BLaER1 treated with 17β-estradiol and CSF1 and Interleukin-3, amounts not matched to agents 10 nM and 100 nM (cell line): Measurements from ENCODE around the gene NPSR1.
"Not testable (repeated sequence)": the region's sequence is repeated elsewhere in the genome, so short reads cannot be mapped to it uniquely, and the experiment has no call there.

Experiments used
- H3K27ac ChIP-seq, 11 experiments: shearing (Covaris generic); formaldehyde crosslinking; 2 replicates each; pipeline ENCODE4 v1.8.1; 2022
- H3K27me3 ChIP-seq, 11 experiments: shearing (Covaris generic); formaldehyde crosslinking; 2 replicates each; pipeline ENCODE4 v1.8.1; 2022
- H3K36me3 ChIP-seq, 11 experiments: shearing (Covaris generic); formaldehyde crosslinking; 2 replicates each; pipeline ENCODE4 v1.8.1; 2022
- H3K4me1 ChIP-seq, 10 experiments: shearing (Covaris generic); formaldehyde crosslinking; 2 replicates each; pipeline ENCODE4 v1.8.1; 2022
- H3K4me2 ChIP-seq, 11 experiments: shearing (Covaris generic); formaldehyde crosslinking; 2 replicates each; pipeline ENCODE4 v1.8.1; 2022
- H3K4me3 ChIP-seq, 10 experiments: shearing (Covaris generic); formaldehyde crosslinking; 2 replicates each; pipeline ENCODE4 v1.8.1; 2022
- H3K9ac ChIP-seq, 11 experiments: shearing (Covaris generic); formaldehyde crosslinking; 2 replicates each; pipeline ENCODE4 v1.8.1; 2022
- H3K9me3 ChIP-seq, 11 experiments: shearing (Covaris generic); formaldehyde crosslinking; replicated peaks in 1 of 11; 2 replicates each; pipeline ENCODE4 v1.8.1; 2022
- H4K20me1 ChIP-seq, 11 experiments: shearing (Covaris generic); formaldehyde crosslinking; 2 replicates each; pipeline ENCODE4 v1.8.1; 2022
- Cebpa-rat ChIP-seq, 11 experiments: shearing (Covaris generic); IDR thresholded peaks; 2 replicates each; pipeline ENCODE4 v1.8.1; 2022

The NPSR1 gene, protein sequence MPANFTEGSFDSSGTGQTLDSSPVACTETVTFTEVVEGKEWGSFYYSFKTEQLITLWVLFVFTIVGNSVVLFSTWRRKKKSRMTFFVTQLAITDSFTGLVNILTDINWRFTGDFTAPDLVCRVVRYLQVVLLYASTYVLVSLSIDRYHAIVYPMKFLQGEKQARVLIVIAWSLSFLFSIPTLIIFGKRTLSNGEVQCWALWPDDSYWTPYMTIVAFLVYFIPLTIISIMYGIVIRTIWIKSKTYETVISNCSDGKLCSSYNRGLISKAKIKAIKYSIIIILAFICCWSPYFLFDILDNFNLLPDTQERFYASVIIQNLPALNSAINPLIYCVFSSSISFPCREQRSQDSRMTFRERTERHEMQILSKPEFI

GRCh38 chr7:34657632-34658268 is at the start of gene NPSR1:
TSS of gene NPSR1 (plus strand) at chr7:34658218. CDS start at chr7:34658413, 195 bp downstream.
- Histone ChIP-seq H3K9ac (no peak within 1 kb of the TSS), H3K27ac (no peak within 1 kb of the TSS), H3K9me3 (no peaks in the 10 kb centered on the region), H3K36me3 (no peaks in the 10 kb centered on the region), H3K4me1 (no peaks in the 10 kb centered on the region), H3K4me3 (no peak within 1 kb of the TSS), H4K20me1 (no peaks in the 10 kb centered on the region), H3K4me2 (no peak within 1 kb of the TSS), H3K27me3 (no peaks in the 10 kb centered on the region)
- TF ChIP-seq Cebpa-rat (IDR thresholded peaks at IDR 0.05), result no peak

- no peaks in the 10 kb centered on the region for H3K9me3 ChIP-seq
- H4K20me1 ChIP-seq, result no peaks in the 10 kb centered on the region
- no peak overlapping the region for H3K4me3 ChIP-seq
- no peaks in the 10 kb centered on the region for H3K36me3 ChIP-seq
- H3K27me3 ChIP-seq, result no peaks in the 10 kb centered on the region
- H3K27ac ChIP-seq, result no peak overlapping the region
- no peaks in the 10 kb centered on the region for H3K4me1 ChIP-seq
- TF ChIP-seq Cebpa-rat (IDR thresholded peaks at IDR 0.05), result no peak
- no peak overlapping the region for H3K9ac ChIP-seq
- no peak overlapping the region for H3K4me2 ChIP-seq
Measured at GRCh38 chr7:34612661-34613060, 45.4 kb upstream of the NPSR1 start.

GRCh38 chr7:34620425-34620824 is 37.6 kb upstream of the NPSR1 start:
- Histone ChIP-seq H3K9ac (no peak overlapping the region), H3K4me2 (no peak overlapping the region), H3K4me3 (no peak overlapping the region), H4K20me1 (no peaks in the 10 kb centered on the region), H3K36me3 (no peaks in the 10 kb centered on the region), H3K4me1 (no peaks in the 10 kb centered on the region), H3K9me3 (no peaks in the 10 kb centered on the region), H3K27ac (no peak overlapping the region), H3K27me3 (no peaks in the 10 kb centered on the region)
- no peak for TF ChIP-seq Cebpa-rat (IDR thresholded peaks at IDR 0.05)

- Histone ChIP-seq H3K4me1 (no peaks in the 10 kb centered on the region), H4K20me1 (no peaks in the 10 kb centered on the region), H3K27me3 (no peaks in the 10 kb centered on the region), H3K36me3 (no peaks in the 10 kb centered on the region), H3K27ac (no peak overlapping the region), H3K4me2 (no peak overlapping the region), H3K9me3 (no peaks in the 10 kb centered on the region), H3K9ac (no peak overlapping the region), H3K4me3 (no peak overlapping the region)
- TF ChIP-seq Cebpa-rat (IDR thresholded peaks at IDR 0.05), result no peak
Measured at GRCh38 chr7:34622182-34622581, 35.8 kb upstream of the NPSR1 start.

DNA sequence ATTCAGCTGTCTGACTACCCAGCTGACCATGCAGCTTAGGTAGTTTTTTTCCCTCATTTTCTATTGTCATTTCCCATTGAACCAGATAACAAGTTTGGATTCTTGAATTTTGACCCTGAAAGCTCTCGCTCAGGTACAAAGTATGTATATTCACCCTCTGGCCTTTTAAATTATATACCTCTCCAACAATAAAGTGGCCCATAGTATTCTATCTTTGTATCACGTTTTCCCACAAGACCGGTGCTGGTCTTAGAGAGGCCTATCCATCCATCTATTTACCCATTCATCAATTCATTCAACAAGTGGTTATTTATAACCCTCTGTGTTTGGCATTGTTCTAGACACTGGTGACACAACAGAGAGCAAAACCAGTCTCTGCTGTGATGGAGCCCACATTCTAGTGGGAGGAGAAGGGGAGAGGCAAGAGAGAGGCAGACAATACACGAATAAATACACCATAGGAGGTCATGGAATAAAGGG is 35.2 kb upstream of the NPSR1 start:
- H3K9me3 ChIP-seq, result no peaks in the 10 kb centered on the region
- no peaks in the 10 kb centered on the region for H4K20me1 ChIP-seq
- H3K4me3 ChIP-seq, result no peak overlapping the region
- no peak overlapping the region for H3K9ac ChIP-seq
- H3K27me3 ChIP-seq, result no peaks in the 10 kb centered on the region
- no peaks in the 10 kb centered on the region for H3K4me1 ChIP-seq
- TF ChIP-seq Cebpa-rat (IDR thresholded peaks at IDR 0.05), result no peak
- no peak overlapping the region for H3K27ac ChIP-seq
- no peaks in the 10 kb centered on the region for H3K36me3 ChIP-seq
- H3K4me2 ChIP-seq, result no peak overlapping the region

DNA sequence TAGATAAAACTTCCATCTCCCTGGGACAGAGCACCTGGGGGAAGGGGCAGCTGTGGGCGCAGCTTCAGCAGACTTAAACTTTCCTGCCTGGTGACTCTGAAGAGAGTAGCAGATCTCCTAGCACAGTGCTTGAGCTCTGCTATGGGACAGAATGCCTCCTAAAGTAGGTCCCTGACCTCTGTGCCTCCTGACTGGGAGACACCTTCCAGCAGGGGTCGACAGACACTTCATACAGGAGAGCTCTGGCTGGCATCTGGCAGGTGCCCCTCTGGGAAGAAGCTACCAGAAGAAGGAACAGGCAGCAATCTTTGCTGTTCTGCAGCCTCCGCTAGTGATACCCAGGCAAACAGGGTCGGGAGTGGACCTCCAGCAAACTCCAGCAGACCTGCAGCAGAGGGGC is 29.4 kb upstream of the NPSR1 start:
- H3K4me2 ChIP-seq, H3K9me3 ChIP-seq, H3K4me3 ChIP-seq, H4K20me1 ChIP-seq, H3K4me1 ChIP-seq, H3K36me3 ChIP-seq, H3K27ac ChIP-seq, H3K9ac ChIP-seq, H3K27me3 ChIP-seq: not testable (repeated sequence)

DNA sequence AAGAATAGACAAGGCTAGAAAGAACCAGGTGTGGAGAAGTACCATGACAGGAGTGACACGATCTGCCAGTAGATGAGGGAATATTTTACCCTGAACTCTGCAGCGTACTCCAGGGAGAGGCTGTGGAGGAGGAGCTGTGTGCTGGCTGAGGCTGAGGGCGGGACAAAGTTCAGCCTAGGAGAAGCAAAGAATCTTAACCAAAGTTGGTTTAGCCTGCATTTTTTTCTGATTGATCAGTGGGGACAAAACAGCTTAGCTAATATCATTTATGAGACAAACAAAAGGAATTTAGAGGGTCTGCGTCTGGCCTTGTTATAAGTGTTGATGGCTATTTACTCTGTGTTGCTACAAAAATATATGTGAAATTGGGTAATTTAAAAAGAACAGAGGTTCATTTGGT is 5.2 kb upstream of the NPSR1 start:
- Histone ChIP-seq H3K4me1 (no peaks in the 10 kb centered on the region), H3K9ac (no peak overlapping the region), H3K27ac (no peak overlapping the region), H3K36me3 (no peaks in the 10 kb centered on the region), H3K4me2 (no peak overlapping the region), H3K4me3 (no peak overlapping the region), H4K20me1 (no peaks in the 10 kb centered on the region), H3K27me3 (no peaks in the 10 kb centered on the region), H3K9me3 (no peaks in the 10 kb centered on the region)
- TF ChIP-seq Cebpa-rat (IDR thresholded peaks at IDR 0.05), result no peak

GRCh38 chr7:34653787-34654186 is 4.2 kb upstream of the NPSR1 start:
- H3K27me3 ChIP-seq, result no peaks in the 10 kb centered on the region
- H4K20me1 ChIP-seq, result no peaks in the 10 kb centered on the region
- no peak overlapping the region for H3K9ac ChIP-seq
- no peak overlapping the region for H3K27ac ChIP-seq
- no peak overlapping the region for H3K4me3 ChIP-seq
- no peak overlapping the region for H3K4me2 ChIP-seq
- no peaks in the 10 kb centered on the region for H3K9me3 ChIP-seq
- H3K36me3 ChIP-seq, result no peaks in the 10 kb centered on the region
- TF ChIP-seq Cebpa-rat (IDR thresholded peaks at IDR 0.05), result no peak
- no peaks in the 10 kb centered on the region for H3K4me1 ChIP-seq

DNA sequence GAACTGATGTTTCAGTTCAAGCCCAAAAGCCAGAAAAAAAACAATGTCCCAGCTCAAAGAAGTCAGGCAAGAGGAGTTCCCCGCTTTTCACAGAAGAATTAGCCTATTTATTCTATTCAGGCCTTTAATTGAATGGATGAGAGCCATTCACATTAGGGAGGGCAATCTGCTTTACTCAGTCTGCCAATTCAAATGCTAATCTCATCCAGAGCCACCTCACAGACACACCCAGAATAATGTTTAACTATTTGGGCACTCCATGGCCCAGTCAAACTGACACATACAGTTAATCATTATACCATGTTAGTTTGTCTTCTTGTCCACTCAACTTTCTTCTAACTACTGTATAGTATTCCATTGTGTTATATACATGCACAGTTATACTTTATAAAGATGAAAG is 2.6 kb upstream of the NPSR1 start:
- no peaks in the 10 kb centered on the region for H3K9me3 ChIP-seq
- no peak for TF ChIP-seq Cebpa-rat (IDR thresholded peaks at IDR 0.05)
- H3K27me3 ChIP-seq, result no peaks in the 10 kb centered on the region
- no peak overlapping the region for H3K4me3 ChIP-seq
- no peak overlapping the region for H3K9ac ChIP-seq
- H3K4me1 ChIP-seq, result no peaks in the 10 kb centered on the region
- no peaks in the 10 kb centered on the region for H3K36me3 ChIP-seq
- no peaks in the 10 kb centered on the region for H4K20me1 ChIP-seq
- no peak overlapping the region for H3K27ac ChIP-seq
- H3K4me2 ChIP-seq, result no peak overlapping the region

DNA sequence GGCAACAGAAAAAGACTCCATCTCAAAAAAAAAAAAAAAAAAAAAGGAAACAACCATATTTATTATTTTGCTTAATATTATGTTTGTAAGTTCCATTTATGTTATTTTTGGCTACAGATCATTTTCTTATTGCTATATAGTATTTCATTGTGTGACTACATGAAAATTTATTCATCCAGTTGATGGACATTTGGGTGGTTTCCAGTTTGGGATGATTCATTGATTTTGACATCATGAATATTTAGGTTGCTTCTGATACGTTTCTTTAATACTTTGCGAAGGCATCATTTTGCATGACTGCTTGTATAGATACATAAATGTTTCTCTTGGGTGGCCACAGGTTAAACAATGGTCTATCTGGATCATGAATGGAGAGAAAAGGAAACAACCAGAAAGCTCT is 2.0 kb upstream of the NPSR1 start:
- Histone ChIP-seq H3K4me2 (no peak overlapping the region), H3K9me3 (no peaks in the 10 kb centered on the region), H3K4me3 (no peak overlapping the region), H4K20me1 (no peaks in the 10 kb centered on the region), H3K9ac (no peak overlapping the region), H3K27ac (no peak overlapping the region), H3K4me1 (no peaks in the 10 kb centered on the region), H3K27me3 (no peaks in the 10 kb centered on the region), H3K36me3 (no peaks in the 10 kb centered on the region)
- no peak for TF ChIP-seq Cebpa-rat (IDR thresholded peaks at IDR 0.05)
